HG02852 (cell line): Measurements from ENCODE around the gene PPM1G.
"Not testable (repeated sequence)": the region's sequence is repeated elsewhere in the genome, so short reads cannot be mapped to it uniquely, and the experiment has no call there.

Source experiments
- ATAC-seq: cut with Tn5 transposase; IDR thresholded peaks from one replicate; pipeline ENCODE4 v1.9.1; 2021; ENCODE audit warnings: mild to moderate bottlenecking, moderate library complexity; ENCODE audit not compliant: unreplicated experiment

The PPM1G gene

DNA sequence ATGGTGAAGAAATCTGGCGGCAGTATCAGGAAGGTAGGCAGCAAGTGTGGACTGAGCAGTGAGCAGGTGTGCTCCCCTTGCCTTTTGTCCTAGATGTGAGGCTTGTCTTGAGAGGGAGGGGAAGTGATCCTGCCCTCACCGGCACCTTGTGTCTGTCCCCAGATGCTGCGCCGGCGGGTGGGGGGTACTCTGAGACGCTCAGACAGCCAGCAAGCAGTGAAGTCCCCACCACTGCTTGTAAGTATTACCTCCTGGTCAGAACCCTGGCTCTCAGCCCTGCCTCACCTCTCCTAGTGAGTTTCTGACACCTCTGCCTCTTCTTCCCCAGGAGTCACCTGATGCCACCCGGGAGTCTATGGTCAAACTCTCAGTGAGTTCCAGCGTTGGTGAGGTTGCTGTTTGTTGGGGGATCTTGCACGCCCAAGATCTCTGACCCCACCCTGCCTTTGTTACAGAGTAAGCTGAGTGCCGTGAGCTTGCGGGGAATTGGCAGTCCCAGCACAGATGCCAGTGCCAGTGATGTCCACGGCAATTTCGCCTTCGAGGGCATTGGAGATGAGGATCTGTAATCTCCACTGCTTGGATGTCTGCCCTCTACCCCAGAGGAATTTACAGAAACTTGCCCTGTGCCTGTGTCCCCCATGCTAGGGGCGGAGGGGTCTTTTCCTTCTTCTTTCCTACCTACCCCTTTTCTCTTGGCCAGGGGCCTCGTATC, 33.1 kb downstream of the PPM1G start:
- no peak for ATAC-seq

DNA sequence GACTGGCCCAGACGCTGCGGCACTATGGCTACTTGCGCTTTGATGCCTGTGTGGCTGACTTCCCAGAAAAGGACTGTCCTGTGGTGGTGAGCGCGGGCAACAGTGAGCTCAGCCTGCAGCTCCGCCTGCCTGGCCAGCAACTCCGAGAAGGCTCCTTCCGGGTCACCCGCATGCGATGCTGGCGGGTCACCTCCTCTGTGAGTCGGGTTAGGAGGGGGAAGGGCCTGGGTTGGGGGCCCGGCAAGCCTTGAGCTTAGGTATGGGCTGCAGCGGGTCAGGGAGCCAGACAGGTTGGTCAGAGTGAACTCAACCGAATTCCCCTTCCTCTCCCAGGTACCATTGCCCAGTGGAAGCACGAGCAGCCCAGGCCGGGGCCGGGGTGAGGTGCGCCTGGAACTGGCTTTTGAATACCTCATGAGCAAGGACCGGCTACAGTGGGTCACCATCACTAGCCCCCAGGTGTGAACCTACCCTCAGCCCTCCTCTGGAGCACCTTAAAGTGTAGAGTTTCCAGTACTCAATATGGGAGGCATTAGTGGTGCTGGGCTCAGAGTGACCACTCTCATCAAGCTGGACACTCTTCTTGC, 33.8 kb downstream of the PPM1G start:
- ATAC-seq: no peak

DNA sequence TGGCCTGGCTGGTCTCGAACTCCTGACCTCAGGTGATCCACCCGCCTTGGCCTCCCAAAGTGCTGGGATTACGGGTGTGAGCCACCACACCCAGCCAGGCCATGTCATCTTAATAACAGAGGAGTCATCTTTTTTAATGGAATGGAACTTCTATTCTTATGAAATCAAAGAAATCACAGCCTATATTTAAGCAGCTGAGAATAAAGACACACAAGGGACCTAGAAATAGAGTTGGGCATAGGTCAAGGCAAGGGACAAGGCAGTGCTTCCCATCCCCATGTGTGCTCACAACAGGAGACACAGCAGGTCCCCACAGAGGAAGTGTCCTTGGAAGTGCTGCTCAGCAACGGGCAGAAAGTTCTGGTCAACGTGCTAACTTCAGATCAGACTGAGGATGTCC, 35.8 kb downstream of the PPM1G start:
- ATAC-seq: no peak

DNA sequence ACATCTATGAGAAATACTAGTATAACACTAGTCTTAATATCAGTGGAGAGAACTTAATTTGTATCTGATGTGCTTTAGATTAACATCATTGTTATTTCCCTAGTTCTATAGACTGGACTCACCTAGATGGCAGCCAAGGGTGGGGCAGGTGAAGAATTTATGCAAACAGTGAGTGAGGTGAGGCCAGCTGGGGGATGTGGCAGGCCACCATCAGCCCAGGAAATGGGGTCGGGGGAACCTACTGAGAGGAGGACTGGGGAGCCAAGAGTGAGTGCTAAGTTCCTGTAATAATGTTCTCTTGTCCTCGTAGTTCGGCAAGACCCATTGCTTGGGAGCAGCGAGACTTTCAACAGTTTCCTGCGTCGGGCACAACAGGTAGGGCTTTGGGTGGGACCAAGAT, 36.5 kb downstream of the PPM1G start:
- ATAC-seq: no peak

DNA sequence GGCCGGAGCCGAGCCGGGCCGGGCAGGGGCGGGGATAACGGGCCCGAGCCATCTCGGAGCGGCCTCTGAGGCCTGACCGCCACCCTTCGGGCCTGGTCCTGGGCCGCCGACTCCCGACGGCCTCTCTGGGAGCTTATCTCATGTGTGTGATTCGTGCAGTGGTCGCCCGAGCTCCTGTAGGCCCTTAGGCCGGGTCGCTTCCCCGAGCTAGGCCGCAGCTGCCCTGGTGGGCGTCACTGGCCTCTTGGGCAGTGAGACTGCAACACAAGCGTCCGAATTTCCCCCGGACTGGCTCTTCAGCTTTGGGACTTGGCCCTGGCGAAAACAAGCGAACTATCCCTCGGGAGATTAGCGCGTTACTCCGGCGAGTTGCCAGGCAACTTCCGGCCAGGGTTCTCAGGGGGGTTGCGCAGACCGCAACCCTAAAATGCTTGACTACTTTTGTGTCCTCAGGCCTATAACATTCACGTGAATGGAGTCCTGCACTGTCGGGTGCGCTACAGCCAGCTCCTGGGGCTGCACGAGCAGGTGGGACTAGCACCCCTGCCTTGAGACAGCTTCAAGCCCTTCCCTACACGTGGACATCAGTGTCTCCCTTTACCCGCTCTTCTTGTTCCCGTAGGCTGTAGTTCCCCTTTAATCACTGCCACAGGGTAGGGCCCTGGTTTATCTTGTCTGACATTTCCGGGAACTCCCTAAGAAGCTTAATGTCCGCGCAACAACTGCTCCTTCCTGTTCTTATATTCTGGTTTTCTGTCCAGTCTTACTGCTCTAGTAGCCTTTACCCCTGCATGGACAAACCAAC, 38.4 kb downstream of the PPM1G start:
- peak; percentile 39 for ATAC-seq

DNA sequence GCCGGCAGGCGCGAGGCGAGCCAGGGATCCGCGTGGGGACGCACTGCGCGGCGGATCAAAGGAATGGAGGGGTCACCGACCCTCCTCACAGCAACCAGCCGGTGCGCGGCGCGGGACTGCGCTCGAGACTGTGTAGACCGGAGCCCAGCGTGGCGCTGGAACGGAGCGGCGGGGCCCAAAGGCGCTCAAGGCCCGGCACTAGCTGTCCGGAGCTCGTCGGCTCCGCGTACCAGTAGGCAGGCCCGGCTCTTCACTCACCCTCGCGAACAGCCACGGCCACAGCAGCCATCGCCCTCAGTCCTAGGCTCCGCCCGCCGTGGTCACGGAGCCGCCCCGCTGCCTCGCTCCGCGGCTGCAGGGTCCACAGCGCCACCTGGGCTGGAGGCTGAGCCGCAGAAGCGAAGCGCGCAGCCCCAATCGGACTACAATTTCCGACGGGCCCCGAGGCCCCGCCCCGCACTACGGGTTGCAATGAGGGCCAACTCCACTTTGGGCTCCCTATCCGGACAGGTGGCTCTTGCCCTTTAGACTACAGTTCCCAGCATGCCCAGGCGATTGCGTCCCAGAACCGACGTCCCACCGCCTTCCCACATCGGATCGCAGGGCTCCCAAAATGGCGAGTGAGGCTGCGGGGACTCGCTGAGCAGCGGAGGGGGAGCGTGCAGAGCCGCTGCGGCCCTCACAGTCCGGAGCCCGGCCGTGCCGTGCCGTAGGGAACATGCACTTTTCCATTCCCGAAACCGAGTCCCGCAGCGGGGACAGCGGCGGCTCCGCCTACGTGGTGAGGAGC, 39.2 kb downstream of the PPM1G start, which contains the start of the genes EIF2B4 and SNX17:
EIF2B4 (minus strand) TSS at position 313 of the 790 bp plus-strand sequence; CDS start at position 289, 24 bp downstream.
SNX17 (plus strand) TSS at position 591 of the 790 bp plus-strand sequence; CDS start at position 719, 128 bp downstream.
- peak; percentile 87 for ATAC-seq

DNA sequence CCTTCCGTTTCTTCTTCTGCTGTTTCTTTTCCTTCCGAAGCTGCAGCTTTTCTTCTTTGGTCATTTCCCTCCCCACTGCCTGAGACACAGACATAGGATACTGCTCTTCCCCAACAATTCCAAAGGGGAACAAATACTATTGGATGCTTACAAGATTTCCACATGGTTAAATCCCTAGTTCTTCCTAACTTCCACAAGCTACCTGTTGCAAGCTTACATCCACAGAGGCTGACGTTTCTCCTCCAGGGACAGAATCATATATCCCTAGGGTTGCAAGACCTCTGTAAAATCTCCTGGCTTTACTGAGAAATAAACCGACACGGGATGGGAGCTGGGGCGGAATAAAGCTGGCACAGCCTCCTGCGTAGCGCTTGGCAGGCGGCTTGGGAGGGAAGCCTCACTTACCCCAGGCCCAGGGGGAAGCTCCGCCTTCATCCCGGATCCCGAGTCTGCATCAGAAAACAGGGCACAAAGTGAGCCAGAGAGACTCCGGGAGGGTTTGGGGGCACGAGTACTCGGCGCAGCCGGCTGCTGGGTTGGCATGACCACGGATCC, 39.8 kb downstream of the PPM1G start:
- peak; percentile 13 for ATAC-seq

DNA sequence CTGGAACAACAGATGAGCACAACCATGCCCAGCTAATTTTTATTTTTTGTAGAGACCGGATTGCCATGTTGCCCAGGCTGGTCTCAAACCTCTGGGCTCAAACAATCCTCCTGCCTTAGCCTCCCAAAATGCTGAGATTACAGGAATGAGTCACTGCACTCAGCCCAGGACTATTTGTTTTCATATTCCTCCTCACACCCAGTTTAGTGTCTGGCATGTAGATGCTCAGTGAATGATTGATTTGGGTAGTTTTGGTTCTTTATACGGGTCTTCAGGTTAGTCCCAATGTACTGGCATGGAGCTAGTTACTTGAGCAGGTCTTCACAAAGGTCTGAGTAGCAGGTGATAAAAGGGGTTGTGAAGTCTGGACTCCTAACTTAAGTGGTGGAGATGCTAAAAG, 45.5 kb downstream of the PPM1G start:
- ATAC-seq: no peak

DNA sequence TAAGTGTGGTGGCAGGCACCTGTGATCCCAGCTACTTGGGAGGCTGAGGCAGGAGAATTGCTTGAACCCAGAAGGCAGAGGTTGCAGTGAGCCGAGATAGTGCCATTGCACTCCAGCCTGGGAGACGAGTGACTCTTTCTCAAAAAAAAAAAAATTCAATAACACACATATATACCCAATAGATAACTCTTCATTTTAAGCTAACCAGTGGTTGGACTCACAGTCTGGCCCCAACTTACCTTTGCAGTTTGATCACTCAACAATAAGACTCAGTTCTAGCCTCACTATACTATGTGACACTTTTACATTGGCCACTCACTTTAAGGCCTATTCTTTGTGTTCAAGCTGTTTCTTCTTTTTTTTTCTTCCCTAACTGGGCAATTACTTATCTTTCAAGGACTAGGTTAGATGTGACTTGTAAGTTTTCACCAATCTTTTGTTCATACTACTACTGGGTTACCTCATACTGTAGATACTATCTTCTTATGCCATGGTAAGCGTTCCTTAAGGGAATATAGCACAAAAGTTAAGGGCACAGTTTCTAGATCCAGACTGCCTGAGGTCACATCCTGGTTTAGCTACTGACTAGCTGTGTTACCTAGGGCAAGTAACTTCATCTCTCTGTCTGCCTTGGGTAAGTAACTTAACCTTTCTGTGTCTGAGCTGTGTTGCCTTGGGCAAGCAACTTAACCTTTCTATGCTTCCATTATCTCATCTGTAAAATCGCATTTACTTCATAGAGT, 46.5 kb downstream of the PPM1G start:
- no peak for ATAC-seq

DNA sequence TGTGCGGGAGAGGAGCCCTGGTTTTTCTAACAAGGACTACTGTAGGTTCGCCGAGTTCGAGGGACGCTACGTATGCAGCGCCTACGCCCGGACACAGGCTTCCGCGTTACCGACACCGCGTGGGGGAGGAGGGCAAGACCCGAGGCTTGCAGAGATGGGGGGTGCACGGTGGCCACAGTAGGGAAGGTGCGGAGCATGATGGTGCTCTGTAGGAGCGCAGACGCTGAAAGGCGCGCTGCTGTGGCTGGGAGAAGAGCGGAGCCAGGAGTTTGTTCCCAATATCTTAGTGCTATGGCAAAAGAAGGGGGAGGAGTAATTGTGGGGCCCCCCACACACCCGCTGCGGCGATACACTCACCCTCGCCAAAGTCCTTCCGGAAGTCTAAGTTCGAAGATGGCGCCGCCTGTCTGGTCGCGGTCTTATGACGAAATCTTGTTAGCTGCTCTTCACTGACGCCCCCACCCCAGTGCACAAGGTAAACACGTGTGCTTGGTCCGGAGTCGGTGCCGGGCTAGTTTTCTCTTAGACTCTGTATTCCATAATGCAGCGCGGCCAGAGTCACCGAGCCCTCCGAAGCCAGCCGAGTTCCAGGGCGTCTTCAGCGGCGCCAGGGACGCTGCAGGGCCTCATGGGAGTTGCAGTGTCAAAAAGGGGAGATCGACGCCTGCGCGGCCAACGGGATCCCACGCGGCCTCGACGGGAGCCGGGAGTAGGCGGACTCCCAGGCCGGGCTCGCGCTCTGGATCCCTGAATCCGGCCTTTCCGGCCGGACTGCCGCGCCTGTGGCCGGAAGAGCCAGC, 52.8 kb downstream of the PPM1G start, which contains the start of gene GTF3C2:
GTF3C2 (minus strand) TSS at position 383 of the 800 bp plus-strand sequence. CDS start 13,210 bp downstream, outside the sequence.
- peak; percentile 75 for ATAC-seq

DNA sequence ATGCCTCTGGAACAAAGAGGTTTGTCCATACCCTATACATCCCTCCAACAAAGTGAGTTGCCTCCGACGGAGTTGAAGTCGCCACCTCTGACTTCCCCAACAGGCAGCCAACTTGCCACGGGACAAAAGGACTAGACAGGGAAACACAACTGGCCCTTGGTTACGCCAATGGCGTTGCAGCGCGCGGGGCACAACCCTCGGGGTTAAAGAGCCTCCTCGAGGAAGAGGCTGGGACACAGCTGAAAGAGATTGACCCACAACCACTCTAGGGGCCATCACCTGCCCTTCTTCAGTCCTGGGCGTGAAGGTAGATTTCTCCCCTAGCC, 53.4 kb downstream of the PPM1G start:
- peak; percentile 22 for ATAC-seq

DNA sequence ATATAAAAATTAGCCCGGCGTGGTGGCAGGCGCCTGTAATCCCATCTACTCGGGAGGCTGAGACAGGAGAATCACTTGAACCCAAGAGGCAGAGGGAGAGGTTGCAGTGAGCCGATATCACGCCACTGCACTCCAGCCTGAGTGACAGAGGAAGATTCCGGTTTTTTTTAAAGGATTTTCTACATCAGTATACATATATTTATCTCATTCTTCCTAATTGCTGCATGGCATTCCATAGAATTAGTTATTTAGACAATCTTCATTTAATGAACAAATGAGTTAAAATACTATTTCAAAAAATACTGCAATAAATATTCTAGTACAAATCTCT, 54.8 kb downstream of the PPM1G start:
- no peak for ATAC-seq

DNA sequence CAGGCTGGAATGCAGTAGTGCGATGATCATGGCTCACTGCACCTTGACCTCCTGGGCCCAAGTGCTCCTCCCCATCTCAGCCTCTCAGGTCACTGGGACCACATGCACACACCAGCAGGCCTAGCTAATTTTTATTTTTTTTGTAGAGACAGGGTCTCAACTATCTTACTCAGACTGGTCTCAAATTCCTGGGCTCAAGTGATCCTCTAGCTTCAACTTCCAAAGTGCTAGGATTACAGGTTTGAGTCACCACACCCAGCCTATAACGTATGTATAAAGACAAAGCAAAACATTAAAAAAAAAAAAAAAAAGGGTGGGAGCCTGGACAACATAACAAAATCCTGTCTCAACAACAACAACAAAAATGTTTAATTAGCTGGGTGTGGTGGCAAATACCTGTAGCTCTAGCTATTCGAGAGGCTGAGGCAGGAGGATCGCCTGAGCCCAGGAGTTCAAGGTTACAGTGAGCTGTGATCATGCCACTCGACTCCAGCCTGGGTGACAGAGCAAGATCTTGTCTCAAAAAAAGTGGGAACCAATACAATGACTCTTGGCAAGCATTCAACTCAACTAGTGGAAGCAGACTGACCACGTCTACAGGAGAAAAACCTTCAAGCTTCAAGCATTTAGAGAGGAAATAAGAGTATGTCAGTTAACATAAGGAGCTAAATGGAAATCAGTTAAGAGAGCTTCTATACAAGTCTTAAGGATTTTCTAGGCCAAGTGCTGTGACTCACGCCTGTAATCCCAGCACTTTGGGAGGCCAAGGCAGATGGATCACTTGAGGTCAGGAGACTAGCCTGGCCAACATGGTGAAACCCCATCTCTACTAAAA, 55.4 kb downstream of the PPM1G start:
- ATAC-seq: no peak

DNA sequence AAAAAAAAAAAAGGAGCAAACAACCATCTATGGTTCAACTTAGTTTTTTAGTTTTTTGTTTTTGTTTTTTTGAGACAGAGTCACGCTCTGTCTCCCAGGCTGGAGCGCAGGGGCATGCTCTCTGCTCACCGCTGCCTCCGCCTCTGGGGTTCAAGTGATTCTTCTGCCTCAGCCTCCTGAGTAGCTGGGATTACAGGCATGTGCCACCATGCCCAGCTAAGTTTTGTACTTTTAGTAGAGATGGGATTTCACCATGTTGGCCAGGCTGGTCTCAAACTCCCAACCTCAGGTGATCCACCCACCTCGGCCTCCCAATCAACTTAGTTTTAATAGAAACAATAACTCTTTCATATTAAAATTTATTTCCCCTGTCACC, 56.0 kb downstream of the PPM1G start:
- ATAC-seq: not testable (repeated sequence)

DNA sequence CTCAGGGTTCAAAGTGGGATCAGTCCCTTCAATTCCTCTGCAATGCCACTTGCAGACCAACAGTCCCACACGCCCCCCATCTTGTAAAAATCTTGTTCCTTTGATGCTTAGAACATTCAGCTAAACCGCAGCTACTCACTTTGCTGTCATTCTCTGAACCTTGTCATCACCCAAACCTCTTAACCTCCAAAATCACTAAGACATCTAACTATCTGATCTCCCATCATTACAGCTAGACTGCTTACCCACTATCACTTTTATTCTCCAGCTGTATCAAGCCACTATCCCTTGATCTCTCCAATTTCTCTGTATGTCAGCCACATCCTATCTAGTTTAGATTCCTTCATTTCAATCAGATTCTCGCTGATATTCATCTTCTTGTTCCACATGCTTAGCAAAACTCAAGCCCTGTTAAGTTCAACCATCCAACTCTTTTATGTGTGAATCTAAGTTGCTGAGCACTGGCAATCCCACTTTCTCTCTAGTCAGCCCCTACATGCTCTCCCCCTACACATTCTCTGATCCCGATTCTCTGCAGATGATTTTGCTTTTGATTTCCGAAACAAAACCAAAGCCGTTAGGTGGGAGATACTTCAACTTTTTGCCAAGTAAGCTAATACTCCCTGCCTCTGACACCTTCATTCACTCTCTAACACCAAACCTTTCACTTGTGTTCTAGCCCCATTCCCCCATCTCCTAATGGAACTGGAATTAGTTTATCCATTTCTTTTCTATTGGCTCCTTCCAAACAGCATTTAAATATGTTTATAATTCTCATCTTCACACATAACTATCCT, 57.4 kb downstream of the PPM1G start:
- ATAC-seq: no peak

DNA sequence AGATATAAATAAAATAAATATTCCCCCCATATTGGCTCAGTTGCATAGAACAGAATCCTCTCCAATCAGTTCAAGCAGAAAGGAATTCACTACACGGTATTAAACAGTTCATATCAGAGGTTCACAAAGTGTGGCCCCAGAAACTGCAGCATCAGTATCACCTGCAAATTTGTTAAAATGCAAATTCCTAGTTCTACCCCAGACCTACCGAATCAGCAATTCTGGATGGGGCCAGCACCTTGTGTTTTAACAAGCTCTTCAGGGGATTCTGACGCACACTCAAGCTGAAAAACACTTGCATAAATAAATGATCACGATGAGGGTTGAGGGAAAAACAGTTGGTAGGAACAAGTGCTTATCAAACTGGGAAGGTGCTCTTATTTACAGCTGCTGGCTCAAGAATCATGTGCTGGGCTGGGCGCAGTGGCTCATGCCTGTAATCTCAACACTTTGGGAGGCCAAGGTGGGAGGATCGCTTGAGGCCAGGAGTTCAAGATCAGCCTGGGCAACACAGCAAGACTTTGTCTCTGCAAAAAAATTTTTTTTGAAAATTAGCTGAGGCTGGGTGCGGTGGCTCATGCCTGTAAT, 59.2 kb downstream of the PPM1G start:
- no peak for ATAC-seq

DNA sequence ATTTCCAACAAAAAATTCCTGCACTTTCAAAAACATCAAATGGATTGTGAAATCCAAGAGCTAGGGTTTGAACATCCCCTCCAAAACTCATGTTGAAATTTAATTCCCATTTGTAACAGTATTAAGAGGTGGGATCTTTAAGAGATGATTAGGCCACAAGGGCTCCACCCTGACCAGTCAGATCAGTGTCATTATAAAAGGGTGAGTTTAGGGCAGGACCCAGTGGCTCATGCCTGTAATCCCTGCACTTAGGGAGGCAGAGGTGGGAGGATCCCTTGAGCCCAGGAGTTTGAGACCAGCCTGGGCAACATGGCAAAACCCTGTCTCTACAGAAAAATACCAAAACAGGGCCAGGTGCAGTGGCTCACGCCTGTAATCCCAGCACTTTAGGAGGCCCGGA, 61.8 kb downstream of the PPM1G start:
- no peak for ATAC-seq
